KMS-11 (cell line): ENCODE measurements around the gene BMP7.

Experiments used
- H2AFZ ChIP-seq: fragments of 200-600 bp; sonication (generic); 2 replicates; pipeline ENCODE4 v1.6.1; 2016; ENCODE audit warnings: antibody characterized with exemption, mixed run types, low read depth
- H3K27ac ChIP-seq: fragments of 200-600 bp; sonication (generic); 2 replicates; pipeline ENCODE4 v1.6.1; 2016; ENCODE audit warnings: mild to moderate bottlenecking, mixed run types
- H3K27me3 ChIP-seq: fragments of 200-600 bp; sonication (generic); 2 replicates; pipeline ENCODE4 v1.6.1; 2017; ENCODE audit warnings: mild to moderate bottlenecking, low read depth, mixed run types, moderate library complexity; ENCODE audit not compliant: insufficient read depth
- H3K36me3 ChIP-seq: fragments of 200-600 bp; sonication (generic); 2 replicates; pipeline ENCODE4 v1.6.1; 2017; ENCODE audit warnings: mild to moderate bottlenecking, mixed run types; ENCODE audit not compliant: insufficient read depth
- H3K4me1 ChIP-seq: fragments of 200-600 bp; sonication (generic); 2 replicates; pipeline ENCODE4 v1.6.1; 2016; ENCODE audit warnings: mild to moderate bottlenecking, low read depth, mixed run types; ENCODE audit not compliant: poor library complexity, severe bottlenecking
- H3K4me2 ChIP-seq: fragments of 200-600 bp; sonication (generic); 2 replicates; pipeline ENCODE4 v1.7.0; 2016; ENCODE audit warnings: mild to moderate bottlenecking, mixed run types
- H3K4me3 ChIP-seq: fragments of 200-600 bp; sonication (generic); IDR thresholded peaks from 2 replicates; pipeline ENCODE4 v1.6.1; 2017; ENCODE audit warnings: low read depth, low read length, mixed read lengths; ENCODE audit not compliant: insufficient read depth
- H3K79me2 ChIP-seq: fragments of 200-600 bp; sonication (generic); 2 replicates; pipeline ENCODE4 v1.6.1; 2016; ENCODE audit warnings: low read depth, mixed run types; ENCODE audit not compliant: insufficient read depth
- H3K9ac ChIP-seq: fragments of 200-600 bp; sonication (generic); 2 replicates; pipeline ENCODE4 v1.6.1; 2016; ENCODE audit warnings: mild to moderate bottlenecking, mixed run types
- H4K20me1 ChIP-seq: fragments of 200-600 bp; sonication (generic); 2 replicates; pipeline ENCODE4 v1.6.1; 2016; ENCODE audit warnings: mild to moderate bottlenecking, mixed run types; ENCODE audit not compliant: insufficient read depth
- CTCF ChIP-seq: fragments of 200-600 bp; sonication (generic); conservative IDR thresholded peaks from 2 replicates; pipeline ENCODE4 v1.6.1; 2017; ENCODE audit warnings: low read depth, mild to moderate bottlenecking, antibody characterized with exemption, low read length, moderate library complexity, mixed read lengths

Gene BMP7

GRCh38 chr20:57210054-57210910, 56.2 kb downstream of the BMP7 start:
- Histone ChIP-seq H3K4me1 (peaks cover 3% of the 10 kb centered on the region), H3K9ac (no peak overlapping the region), H3K36me3 (no peaks in the 10 kb centered on the region), H3K4me3 (no peak overlapping the region), H3K79me2 (no peaks in the 10 kb centered on the region), H3K27me3 (no peaks in the 10 kb centered on the region), H2AFZ (no peak overlapping the region), H3K4me2 (no peak overlapping the region), H3K27ac (no peak overlapping the region), H4K20me1 (no peaks in the 10 kb centered on the region)
- no peak for TF ChIP-seq CTCF

GRCh38 chr20:57209413-57209812, 57.0 kb downstream of the BMP7 start:
- Histone ChIP-seq H3K4me1 (peaks cover 3% of the 10 kb centered on the region), H3K27ac (no peak overlapping the region), H3K79me2 (no peaks in the 10 kb centered on the region), H2AFZ (no peak overlapping the region), H4K20me1 (no peaks in the 10 kb centered on the region), H3K4me2 (no peak overlapping the region), H3K27me3 (no peaks in the 10 kb centered on the region), H3K4me3 (no peak overlapping the region), H3K36me3 (no peaks in the 10 kb centered on the region), H3K9ac (no peak overlapping the region)
- TF ChIP-seq CTCF = no peak

GRCh38 chr20:57208198-57208597, 58.2 kb downstream of the BMP7 start:
- no peaks in the 10 kb centered on the region for H4K20me1 ChIP-seq
- no peaks in the 10 kb centered on the region for H3K27me3 ChIP-seq
- no peak overlapping the region for H2AFZ ChIP-seq
- H3K4me2 ChIP-seq = no peak overlapping the region
- no peak overlapping the region for H3K9ac ChIP-seq
- H3K4me3 ChIP-seq = no peak overlapping the region
- no peaks in the 10 kb centered on the region for H3K36me3 ChIP-seq
- no peak overlapping the region for H3K27ac ChIP-seq
- no peak for TF ChIP-seq CTCF
- peaks cover 3% of the 10 kb centered on the region for H3K4me1 ChIP-seq
- no peaks in the 10 kb centered on the region for H3K79me2 ChIP-seq

- Histone ChIP-seq H3K4me2 (no peak overlapping the region), H3K36me3 (no peaks in the 10 kb centered on the region), H3K27me3 (no peaks in the 10 kb centered on the region), H4K20me1 (no peaks in the 10 kb centered on the region), H2AFZ (no peak overlapping the region), H3K4me3 (no peak overlapping the region), H3K9ac (no peak overlapping the region), H3K79me2 (no peaks in the 10 kb centered on the region), H3K4me1 (peaks cover 3% of the 10 kb centered on the region), H3K27ac (no peak overlapping the region)
- no peak for TF ChIP-seq CTCF
These were observed 59.2 kb downstream of the BMP7 start for GRCh38 chr20:57207251-57207650.
